DMS153 treated with DMSO at 0.1 percent for 48 hours (cell line): ENCODE data around the gene DAB2IP.
"Not testable (repeated sequence)": the region's sequence is repeated elsewhere in the genome, so short reads cannot be mapped to it uniquely, and the experiment has no call there.

ENCODE experiments used
- DNase-seq: peaks from one replicate; lab custom pipeline; 2025; ENCODE audit not compliant: unreplicated experiment; lab: John Stamatoyannopoulos, UW

Gene DAB2IP

GRCh38 chr9:121643473-121643872 is 8.0 kb upstream of the DAB2IP start:
- no peak for DNase-seq

- DNase-seq, result not testable (repeated sequence)
Measured at GRCh38 chr9:121644040-121644439, 7.4 kb upstream of the DAB2IP start.

- no peak for DNase-seq
Measured at GRCh38 chr9:121645003-121645402, 6.4 kb upstream of the DAB2IP start.

GRCh38 chr9:121645853-121646807 is 5.3 kb upstream of the DAB2IP start:
- DNase-seq, result no peak

GRCh38 chr9:121646992-121647391 is 4.4 kb upstream of the DAB2IP start:
- DNase-seq, result no peak

GRCh38 chr9:121648172-121648571 is 3.3 kb upstream of the DAB2IP start:
- DNase-seq, result no peak

- DNase-seq, result no peak
Measured at GRCh38 chr9:121648799-121649198, 2.6 kb upstream of the DAB2IP start.

GRCh38 chr9:121649476-121650216 is 1.8 kb upstream of the DAB2IP start:
- DNase-seq, result no peak

- DNase-seq, result no peak
Measured at GRCh38 chr9:121650217-121651007, 1.0 kb upstream of the DAB2IP start.

- no peak for DNase-seq
Measured at GRCh38 chr9:121651008-121651294, 483 bp upstream of the DAB2IP start.

- DNase-seq, result no peak
Measured at GRCh38 chr9:121652021-121652837, 795 bp downstream of the DAB2IP start.

- DNase-seq, result no peak
Measured at GRCh38 chr9:121652838-121653231, 1.4 kb downstream of the DAB2IP start.

GRCh38 chr9:121654499-121655140 is 3.2 kb downstream of the DAB2IP start:
- no peak for DNase-seq

GRCh38 chr9:121655231-121655755 is 3.9 kb downstream of the DAB2IP start:
- no peak for DNase-seq

- DNase-seq, result no peak
Measured at GRCh38 chr9:121656941-121657470, 5.6 kb downstream of the DAB2IP start.

- no peak for DNase-seq
Measured at GRCh38 chr9:121658166-121658565, 6.7 kb downstream of the DAB2IP start.

GRCh38 chr9:121658591-121658990 is 7.2 kb downstream of the DAB2IP start:
- DNase-seq, result no peak

- DNase-seq, result no peak
Measured at GRCh38 chr9:121660367-121660766, 8.9 kb downstream of the DAB2IP start.

- DNase-seq, result no peak
Measured at GRCh38 chr9:121660876-121661275, 9.4 kb downstream of the DAB2IP start.

GRCh38 chr9:121661328-121661727 is 9.9 kb downstream of the DAB2IP start:
- DNase-seq, result no peak
